Measurements from ENCODE around the gene KRT5. TPM values are rescaled to one million over a fixed set of nuclear protein-coding genes. Genes with fewer than 3 reads are reported as not detected.

The KRT5 gene
- total and polyA plus RNA-seq, 2 experiments from 2014 or later = not detected

- H3K9me2 ChIP-seq (ENCODE audit: insufficient read depth) = no peaks in the 10 kb centered on the region
- H3K4me1 ChIP-seq (ENCODE audit: insufficient read depth) = no peaks in the 10 kb centered on the region
- TF ChIP-seq EZH2phosphoT487 (IDR thresholded peaks at IDR 0.05; ENCODE audit: insufficient read depth, low read depth) (no peak), EZH2 (IDR thresholded peaks at IDR 0.05; ENCODE audit: insufficient read depth, poor library complexity, severe bottlenecking) (no peak)
- no peak overlapping the region for H3K27ac ChIP-seq
- no peak overlapping the region for H3K4me2 ChIP-seq (ENCODE audit: unreplicated experiment)
- H3K36me3 ChIP-seq (ENCODE audit: low read depth) = no peaks in the 10 kb centered on the region
- no peak overlapping the region for H2AFZ ChIP-seq
- DNase-seq = no peak
- peaks cover 6% of the 10 kb centered on the region for H3K27me3 ChIP-seq (replicated peaks; ENCODE audit: insufficient read depth)
- in situ Hi-C loops (cut with MboI) = no loop called here
- no peaks in the 10 kb centered on the region for H3F3A ChIP-seq (ENCODE audit: insufficient read depth)
- no peak overlapping the region for H3K4me3 ChIP-seq
- H3K9me3 ChIP-seq (ENCODE audit: low read depth) = no peaks in the 10 kb centered on the region
- no peak overlapping the region for H3K9ac ChIP-seq
- WGBS, 2 experiments (ENCODE audit: low coverage in 1 of 2, low lambda C conversion rate in 2 of 2, missing lambda C conversion rate in 2 of 2) = 61 to 70% methylated on average over 2 of the region's 2 CpGs
- H4K20me1 ChIP-seq (ENCODE audit: insufficient read depth) = no peaks in the 10 kb centered on the region
- no peaks in the 10 kb centered on the region for H3K79me2 ChIP-seq (ENCODE audit: insufficient read depth)
These were observed 46.0 kb downstream of the KRT5 start for GRCh38 chr12:52474212-52474611.

- Histone ChIP-seq H3K4me1 (ENCODE audit: insufficient read depth) (no peaks in the 10 kb centered on the region), H3K27me3 (replicated peaks; ENCODE audit: insufficient read depth) (peaks cover 6% of the 10 kb centered on the region), H3K36me3 (ENCODE audit: low read depth) (no peaks in the 10 kb centered on the region), H3K9me3 (ENCODE audit: low read depth) (no peaks in the 10 kb centered on the region), H3K27ac (no peak within 1 kb of the TSS), H3K79me2 (ENCODE audit: insufficient read depth) (no peaks in the 10 kb centered on the region), H3K9me2 (ENCODE audit: insufficient read depth) (no peaks in the 10 kb centered on the region), H3K4me3 (no peak within 1 kb of the TSS), H3K4me2 (ENCODE audit: unreplicated experiment) (no peak within 1 kb of the TSS), H3F3A (ENCODE audit: insufficient read depth) (no peaks in the 10 kb centered on the region), H3K9ac (no peak within 1 kb of the TSS), H2AFZ (no peak within 1 kb of the TSS), H4K20me1 (ENCODE audit: insufficient read depth) (no peaks in the 10 kb centered on the region)
- in situ Hi-C loops (cut with MboI) = no loop called here
- no peak for TF ChIP-seq EZH2 (IDR thresholded peaks at IDR 0.05; ENCODE audit: insufficient read depth, poor library complexity, severe bottlenecking)
- TF ChIP-seq EZH2phosphoT487 (IDR thresholded peaks at IDR 0.05; ENCODE audit: insufficient read depth, low read depth) = no peak
- 48 to 64% methylated on average over 4 of the region's 4 CpGs for WGBS, 2 experiments (ENCODE audit: low coverage in 1 of 2, low lambda C conversion rate in 2 of 2, missing lambda C conversion rate in 2 of 2)
- DNase-seq = peak; percentile 9
These were observed 46.4 kb downstream of the KRT5 start, which contains the start of gene KRT6C for GRCh38 chr12:52473768-52474167. TSS of gene KRT6C (minus strand) at chr12:52473805. CDS start at chr12:52473737, 68 bp downstream.

GRCh38 chr12:52469853-52470252, 50.3 kb downstream of the KRT5 start:
- Histone ChIP-seq H3F3A (ENCODE audit: insufficient read depth) (no peaks in the 10 kb centered on the region), H3K36me3 (ENCODE audit: low read depth) (no peaks in the 10 kb centered on the region), H3K4me2 (ENCODE audit: unreplicated experiment) (no peak overlapping the region), H4K20me1 (ENCODE audit: insufficient read depth) (no peaks in the 10 kb centered on the region), H3K4me1 (ENCODE audit: insufficient read depth) (no peaks in the 10 kb centered on the region), H3K9ac (no peak overlapping the region), H3K9me2 (ENCODE audit: insufficient read depth) (no peaks in the 10 kb centered on the region), H3K4me3 (no peak overlapping the region), H3K79me2 (ENCODE audit: insufficient read depth) (no peaks in the 10 kb centered on the region), H3K9me3 (ENCODE audit: low read depth) (no peaks in the 10 kb centered on the region), H3K27ac (no peak overlapping the region), H2AFZ (no peak overlapping the region), H3K27me3 (replicated peaks; ENCODE audit: insufficient read depth) (peaks cover 22% of the 10 kb centered on the region)
- TF ChIP-seq EZH2phosphoT487 (IDR thresholded peaks at IDR 0.05; ENCODE audit: insufficient read depth, low read depth) (no peak), EZH2 (IDR thresholded peaks at IDR 0.05; ENCODE audit: insufficient read depth, poor library complexity, severe bottlenecking) (no peak)
- in situ Hi-C loops (cut with MboI) = no loop called here
- no peak for DNase-seq
- WGBS, 2 experiments (ENCODE audit: low coverage in 1 of 2, low lambda C conversion rate in 2 of 2, missing lambda C conversion rate in 2 of 2) = 53 to 60% methylated on average over 4 of the region's 4 CpGs

- no peak for DNase-seq
- H3K36me3 ChIP-seq (ENCODE audit: low read depth) = no peaks in the 10 kb centered on the region
- H3K79me2 ChIP-seq (ENCODE audit: insufficient read depth) = no peaks in the 10 kb centered on the region
- no peaks in the 10 kb centered on the region for H4K20me1 ChIP-seq (ENCODE audit: insufficient read depth)
- TF ChIP-seq EZH2phosphoT487 (IDR thresholded peaks at IDR 0.05; ENCODE audit: insufficient read depth, low read depth) (no peak), EZH2 (IDR thresholded peaks at IDR 0.05; ENCODE audit: insufficient read depth, poor library complexity, severe bottlenecking) (no peak)
- no peak overlapping the region for H3K9ac ChIP-seq
- H3K27me3 ChIP-seq (replicated peaks; ENCODE audit: insufficient read depth) = peaks cover 53% of the 10 kb centered on the region
- 0% methylated on average over 2 of the region's 2 CpGs for whole genome bisulfite sequencing, 2 experiments (ENCODE audit: low coverage in 1 of 2, low lambda C conversion rate in 2 of 2, missing lambda C conversion rate in 2 of 2)
- H3K4me2 ChIP-seq (ENCODE audit: unreplicated experiment) = no peak overlapping the region
- no peak overlapping the region for H2AFZ ChIP-seq
- no peaks in the 10 kb centered on the region for H3F3A ChIP-seq (ENCODE audit: insufficient read depth)
- H3K4me1 ChIP-seq (ENCODE audit: insufficient read depth) = no peaks in the 10 kb centered on the region
- no peaks in the 10 kb centered on the region for H3K9me2 ChIP-seq (ENCODE audit: insufficient read depth)
- H3K27ac ChIP-seq = no peak overlapping the region
- in situ Hi-C loops (cut with MboI) = no loop called here
- H3K4me3 ChIP-seq = no peak overlapping the region
- H3K9me3 ChIP-seq (ENCODE audit: low read depth) = no peaks in the 10 kb centered on the region
These were observed 55.3 kb downstream of the KRT5 start for GRCh38 chr12:52464897-52465296.

Other genes starting within 250 kb of the KRT5 start
- gene KRT86, start 245.7 kb downstream of the KRT5 start, total RNA-seq (2014; rRNA removed; shearing (Covaris generic)) = 0.11 TPM in 1 of 2 replicates, not detected in the other
- 0.16 and 0.27 TPM in 2 replicates for gene KRT86, start 245.7 kb downstream of the KRT5 start, polyA plus RNA-seq (2016; fragmentation: Nextera tagmentation; extraction: Ambion mirVana)
- gene KRT81, start 228.9 kb downstream of the KRT5 start, total RNA-seq (2014; rRNA removed; shearing (Covaris generic)) = 0.11 TPM in 1 of 2 replicates, not detected in the other
- 0.34 and 0.95 TPM in 2 replicates for gene KRT81, start 228.9 kb downstream of the KRT5 start, polyA plus RNA-seq (2016; fragmentation: Nextera tagmentation; extraction: Ambion mirVana)
- gene KRT83, start 199.0 kb downstream of the KRT5 start, total RNA-seq (2014; rRNA removed; shearing (Covaris generic)) = not detected in 2 replicates
- not detected in 2 replicates for gene KRT83, start 199.0 kb downstream of the KRT5 start, polyA plus RNA-seq (2016; fragmentation: Nextera tagmentation; extraction: Ambion mirVana)
- gene KRT85, start 152.9 kb downstream of the KRT5 start, total RNA-seq (2014; rRNA removed; shearing (Covaris generic)) = not detected in 2 replicates
- not detected in 2 replicates for gene KRT85, start 152.9 kb downstream of the KRT5 start, polyA plus RNA-seq (2016; fragmentation: Nextera tagmentation; extraction: Ambion mirVana)
- not detected in 2 replicates for gene KRT84, start 134.7 kb downstream of the KRT5 start, total RNA-seq (2014; rRNA removed; shearing (Covaris generic))
- gene KRT84, start 134.7 kb downstream of the KRT5 start, polyA plus RNA-seq (2016; fragmentation: Nextera tagmentation; extraction: Ambion mirVana) = not detected in 2 replicates
- not detected in 2 replicates for gene KRT82, start 114.1 kb downstream of the KRT5 start, total RNA-seq (2014; rRNA removed; shearing (Covaris generic))
- not detected in 2 replicates for gene KRT82, start 114.1 kb downstream of the KRT5 start, polyA plus RNA-seq (2016; fragmentation: Nextera tagmentation; extraction: Ambion mirVana)
- not detected in 2 replicates for gene KRT75, start 86.0 kb downstream of the KRT5 start, total RNA-seq (2014; rRNA removed; shearing (Covaris generic))
- gene KRT75, start 86.0 kb downstream of the KRT5 start, polyA plus RNA-seq (2016; fragmentation: Nextera tagmentation; extraction: Ambion mirVana) = not detected in 2 replicates
- gene KRT6B, start 68.2 kb downstream of the KRT5 start, total RNA-seq (2014; rRNA removed; shearing (Covaris generic)) = not detected in 2 replicates
- gene KRT6B, start 68.2 kb downstream of the KRT5 start, polyA plus RNA-seq (2016; fragmentation: Nextera tagmentation; extraction: Ambion mirVana) = not detected in 2 replicates
- gene KRT6C, start 46.6 kb downstream of the KRT5 start, total RNA-seq (2014; rRNA removed; shearing (Covaris generic)) = not detected in 2 replicates
- not detected in 2 replicates for gene KRT6C, start 46.6 kb downstream of the KRT5 start, polyA plus RNA-seq (2016; fragmentation: Nextera tagmentation; extraction: Ambion mirVana)
- not detected in 2 replicates for gene KRT6A, start 27.1 kb downstream of the KRT5 start, total RNA-seq (2014; rRNA removed; shearing (Covaris generic))
- gene KRT6A, start 27.1 kb downstream of the KRT5 start, polyA plus RNA-seq (2016; fragmentation: Nextera tagmentation; extraction: Ambion mirVana) = not detected in 2 replicates
- not detected in 2 replicates for gene KRT71, start 32.8 kb upstream of the KRT5 start, total RNA-seq (2014; rRNA removed; shearing (Covaris generic))
- gene KRT71, start 32.8 kb upstream of the KRT5 start, polyA plus RNA-seq (2016; fragmentation: Nextera tagmentation; extraction: Ambion mirVana) = not detected in 2 replicates
- gene KRT74, start 53.4 kb upstream of the KRT5 start, total RNA-seq (2014; rRNA removed; shearing (Covaris generic)) = not detected in 2 replicates
- gene KRT74, start 53.4 kb upstream of the KRT5 start, polyA plus RNA-seq (2016; fragmentation: Nextera tagmentation; extraction: Ambion mirVana) = not detected in 2 replicates
- gene KRT72, start 81.1 kb upstream of the KRT5 start, total RNA-seq (2014; rRNA removed; shearing (Covaris generic)) = not detected in 2 replicates
- not detected in 2 replicates for gene KRT72, start 81.1 kb upstream of the KRT5 start, polyA plus RNA-seq (2016; fragmentation: Nextera tagmentation; extraction: Ambion mirVana)
- gene KRT73, start 98.2 kb upstream of the KRT5 start, total RNA-seq (2014; rRNA removed; shearing (Covaris generic)) = not detected in 2 replicates
- gene KRT73, start 98.2 kb upstream of the KRT5 start, polyA plus RNA-seq (2016; fragmentation: Nextera tagmentation; extraction: Ambion mirVana) = not detected in 2 replicates
- gene KRT2, start 131.8 kb upstream of the KRT5 start, total RNA-seq (2014; rRNA removed; shearing (Covaris generic)) = not detected in 2 replicates
- gene KRT2, start 131.8 kb upstream of the KRT5 start, polyA plus RNA-seq (2016; fragmentation: Nextera tagmentation; extraction: Ambion mirVana) = not detected in 2 replicates
- not detected in 2 replicates for gene KRT1, start 160.0 kb upstream of the KRT5 start, total RNA-seq (2014; rRNA removed; shearing (Covaris generic))
- not detected in 2 replicates for gene KRT1, start 160.0 kb upstream of the KRT5 start, polyA plus RNA-seq (2016; fragmentation: Nextera tagmentation; extraction: Ambion mirVana)
- gene KRT77, start 183.1 kb upstream of the KRT5 start, total RNA-seq (2014; rRNA removed; shearing (Covaris generic)) = not detected in 2 replicates
- gene KRT77, start 183.1 kb upstream of the KRT5 start, polyA plus RNA-seq (2016; fragmentation: Nextera tagmentation; extraction: Ambion mirVana) = not detected in 2 replicates

Measured in GM23248 (cell line).